Measurements from ENCODE around the gene MOCOS. TPM values are rescaled to one million over a fixed set of nuclear protein-coding genes. Genes with fewer than 3 reads are reported as not detected.

The MOCOS gene
- total and polyA plus RNA-seq, 2 of the 8 experiments (the other 6 are each of a cell fraction or from before 2014, with no cell fraction given) = 4.7 to 5.8 TPM

GRCh38 chr18:36281936-36282335, 94.6 kb downstream of the MOCOS start:
- Histone ChIP-seq H3K4me1 (replicated peaks in 1 of 4; ENCODE audit: control insufficient read depth in 3 of 4, insufficient read depth in 4 of 4, low read length in 3 of 4) (no peaks in the 10 kb centered on the region), H4K20me1 (replicated peaks in 1 of 2; ENCODE audit: control insufficient read depth in 1 of 2, insufficient read depth in 2 of 2, low read length in 2 of 2) (no peaks in the 10 kb centered on the region), H3K4me2 (ENCODE audit: insufficient read depth in 1 of 2, low read depth in 2 of 2, low read length in 2 of 2) (no peak overlapping the region), H3K27me3 (replicated peaks in 1 of 4; ENCODE audit: control insufficient read depth in 3 of 4, extremely low read depth in 1 of 4, insufficient read depth in 3 of 4, low read length in 3 of 4) (no peaks in the 10 kb centered on the region), H3K4me3 (ENCODE audit: extremely low read depth in 1 of 4, insufficient read depth in 2 of 4, low read depth in 3 of 4, low read length in 4 of 4) (no peak overlapping the region), H3K23ac (ENCODE audit: insufficient read length) (no peak overlapping the region), H3K4ac (replicated peaks; ENCODE audit: insufficient read length, low read depth, low read length) (no peak overlapping the region), H3K18ac (ENCODE audit: extremely low read depth, low read length) (no peak overlapping the region), H3K79me2 (ENCODE audit: control insufficient read depth in 1 of 2, insufficient read depth in 2 of 2, low read length in 2 of 2) (no peaks in the 10 kb centered on the region), H2BK15ac (ENCODE audit: low read length) (no peak overlapping the region), H4K5ac (ENCODE audit: insufficient read length, low read depth, low read length) (no peak overlapping the region), H3K79me1 (ENCODE audit: low read depth, low read length) (no peaks in the 10 kb centered on the region), H3K27ac (ENCODE audit: low read depth, low read length) (no peak overlapping the region), H4K8ac (ENCODE audit: extremely low read depth, insufficient read depth, low read length) (no peak overlapping the region), H2BK5ac (ENCODE audit: low read depth, low read length) (no peak overlapping the region), H3K9ac (replicated peaks in 1 of 4; ENCODE audit: extremely low read depth in 1 of 4, low read depth in 3 of 4, low read length in 3 of 4) (no peak overlapping the region), H3K56ac (replicated peaks; ENCODE audit: insufficient read length, low read depth, low read length) (no peak overlapping the region), H3K23me2 (ENCODE audit: low read depth, low read length) (no peaks in the 10 kb centered on the region), H2BK12ac (ENCODE audit: low read depth, low read length) (no peak overlapping the region), H2AFZ (ENCODE audit: low read length) (no peak overlapping the region), H2BK20ac (ENCODE audit: low read length) (no peak overlapping the region), H2AK5ac (ENCODE audit: low read depth, low read length) (no peak overlapping the region), H3K9me3 (ENCODE audit: insufficient read depth in 2 of 2, low read depth in 1 of 2, low read length in 1 of 2) (no peaks in the 10 kb centered on the region), H2BK120ac (replicated peaks; ENCODE audit: low read depth, low read length) (no peak overlapping the region), H4K91ac (replicated peaks; ENCODE audit: insufficient read length, low read length) (no peak overlapping the region), H3K14ac (ENCODE audit: insufficient read length) (no peak overlapping the region), H3K36me3 (ENCODE audit: control insufficient read depth in 2 of 4, insufficient read depth in 4 of 4, low read length in 3 of 4) (no peaks in the 10 kb centered on the region)
- 83% methylated on average over 3 of the region's 3 CpGs; no CpG with 5 or more reads in 1 of the 2 experiments for WGBS, 2 experiments (ENCODE audit: extremely low coverage in 1 of 2, insufficient coverage in 1 of 2, insufficient read length in 1 of 2, insufficient replicate concordance in 2 of 2, low coverage in 1 of 2, low lambda C conversion rate in 2 of 2, missing lambda C conversion rate in 1 of 2)
- DNase-seq (ENCODE audit: low read depth in 1 of 2, low spot score in 2 of 2) = no peak
- ChIA-PET CTCF (ENCODE audit: partially characterized antibody) (interaction anchor here (0.8 to 6.6 kb wide), 17 partner anchors 8 to 874 kb away, joined by 3 to 35 read pairs (median 3); partner anchors contain the start of gene MOCOS), POLR2A (ENCODE audit: partially characterized antibody) (interaction anchor here (0.9 to 1.4 kb wide), 3 partner anchors 53 to 264 kb away, joined by 3 read pairs; no protein-coding TSS in a partner anchor)
- no peak for FAIRE-seq
- TF ChIP-seq POLR2AphosphoS5 (IDR thresholded peaks at IDR 0.05; ENCODE audit: low read depth, low read length) (no peak), RAD21 (IDR thresholded peaks at IDR 0.05 in 1 of 2, conservative IDR thresholded peaks at IDR 0.05 in 1 of 2; ENCODE audit: low read depth in 2 of 2, low read length in 2 of 2) (peak in 1 of 2 experiments; percentile 14; a peak in 1 of 4 replicates), SIX5 (IDR thresholded peaks at IDR 0.05; ENCODE audit: low read depth, low read length) (no peak), CHD2 (IDR thresholded peaks at IDR 0.05; ENCODE audit: low read length) (no peak), TAF7 (optimal IDR thresholded peaks at IDR 0.05; ENCODE audit: borderline replicate concordance, low read depth, low read length) (no peak)

All from H1 (cell line).